Coronary artery (tissue), 2 donors: ENCODE measurements around the gene EIF6.
"Not testable (repeated sequence)": the region's sequence is repeated elsewhere in the genome, so short reads cannot be mapped to it uniquely, and the experiment has no call there.

ENCODE experiments used
- DNase-seq: peaks from one replicate; pipeline ENCODE4 v3.0.0-alpha.2; 2017; ENCODE audit warnings: low spot score
- H3K27ac ChIP-seq, 2 donors: fragments of 200-600 bp; sonication (generic); one replicate each; pipeline ENCODE4 v1.5.1; 2016 to 2019
- H3K4me3 ChIP-seq: fragments of 200-600 bp; sonication (generic); 2 replicates; pipeline ENCODE4 v1.5.1; 2016; ENCODE audit warnings: mild to moderate bottlenecking, moderate library complexity
- CTCF ChIP-seq: fragments of 200-600 bp; sonication (generic); IDR thresholded peaks from one replicate; pipeline ENCODE4 v1.5.1; 2019; ENCODE audit warnings: antibody characterized with exemption

Gene EIF6

GRCh38 chr20:35319192-35319870 lies 34.8 kb upstream of the EIF6 start:
- Histone ChIP-seq H3K27ac (no peak overlapping the region), H3K4me3 (no peak overlapping the region)
- DNase-seq, result no peak
- no peak for TF ChIP-seq CTCF

- Histone ChIP-seq H3K27ac (no peak overlapping the region), H3K4me3 (no peak overlapping the region)
- TF ChIP-seq CTCF, result no peak
- no peak for DNase-seq
These were observed 34.1 kb upstream of the EIF6 start for GRCh38 chr20:35318502-35319157.

- Histone ChIP-seq H3K4me3 (no peak overlapping the region), H3K27ac (no peak overlapping the region)
- DNase-seq, result no peak
- TF ChIP-seq CTCF, result no peak
These were observed 33.0 kb upstream of the EIF6 start for GRCh38 chr20:35317416-35318210.

GRCh38 chr20:35316086-35316485 lies 31.5 kb upstream of the EIF6 start:
- Histone ChIP-seq H3K27ac (no peak overlapping the region), H3K4me3 (no peak overlapping the region)
- no peak for TF ChIP-seq CTCF
- no peak for DNase-seq

GRCh38 chr20:35315632-35316020 lies 31.1 kb upstream of the EIF6 start:
- DNase-seq, H3K27ac ChIP-seq, H3K4me3 ChIP-seq: not testable (repeated sequence)

- no peak for TF ChIP-seq CTCF
- Histone ChIP-seq H3K4me3 (no peak overlapping the region), H3K27ac (no peak overlapping the region)
- DNase-seq, result no peak
These were observed 30.5 kb upstream of the EIF6 start for GRCh38 chr20:35314816-35315631.

GRCh38 chr20:35312318-35312717 lies 27.7 kb upstream of the EIF6 start:
- TF ChIP-seq CTCF, result no peak
- DNase-seq, result no peak
- no peak overlapping the region for H3K27ac ChIP-seq
- no peak overlapping the region for H3K4me3 ChIP-seq
